Glutamatergic neuron (in vitro differentiated cells): ENCODE data around the gene ZNF346. TPM values are rescaled to one million over a fixed set of nuclear protein-coding genes. Genes with fewer than 3 reads are reported as not detected.

ENCODE experiments used
- DNase-seq: peaks from one replicate; pipeline ENCODE4 v3.0.0; 2022
- H3K27ac Mint-ChIP-seq: one replicate; pipeline ENCODE4 v1.8.0; 2020; ENCODE audit warnings: mild to moderate bottlenecking, mixed read lengths, inconsistent platforms; ENCODE audit not compliant: unreplicated experiment
- H3K27me3 Mint-ChIP-seq: one replicate; pipeline ENCODE4 v1.8.0; 2020; ENCODE audit warnings: mild to moderate bottlenecking, moderate library complexity, mixed read lengths, inconsistent platforms; ENCODE audit not compliant: unreplicated experiment
- H3K36me3 Mint-ChIP-seq: one replicate; pipeline ENCODE4 v1.8.0; 2020; ENCODE audit warnings: mild to moderate bottlenecking, mixed read lengths, inconsistent platforms; ENCODE audit not compliant: unreplicated experiment
- H3K4me1 Mint-ChIP-seq: one replicate; pipeline ENCODE4 v1.8.0; 2020; ENCODE audit warnings: mild to moderate bottlenecking, low read depth, mixed read lengths, inconsistent platforms; ENCODE audit not compliant: unreplicated experiment
- H3K4me3 Mint-ChIP-seq: one replicate; pipeline ENCODE4 v1.8.0; 2020; ENCODE audit warnings: mild to moderate bottlenecking, mixed read lengths, inconsistent platforms; ENCODE audit not compliant: unreplicated experiment
- H3K9me3 Mint-ChIP-seq: one replicate; pipeline ENCODE4 v1.8.0; 2020; ENCODE audit warnings: mild to moderate bottlenecking, moderate library complexity, mixed read lengths, inconsistent platforms; ENCODE audit not compliant: unreplicated experiment
- total RNA-seq: library from RNA; stranded (reverse); fragmentation: NEBNext Ultra II Directional; extraction: Animal tissue kit (Norgen Biotek cat#: 25700); gene quantifications from one replicate; pipeline ENCODE4 v1.2.1, GENCODE V29; 2021; ENCODE audit not compliant: unreplicated experiment
- TF ChIP-seq, protein P1 (sequence below): fragments of 200-600 bp; sonication (generic); IDR thresholded peaks from one replicate; pipeline ENCODE4 v1.5.0; 2021; ENCODE audit not compliant: partially characterized antibody, unreplicated experiment

The ZNF346 gene
- total RNA-seq, 1 donor from 2014 or later = 18.2 TPM

- Mint-ChIP-seq H3K36me3 (peaks cover 2% of the 10 kb centered on the region), H3K27me3 (peaks cover 8% of the 10 kb centered on the region), H3K27ac (no peak overlapping the region), H3K4me3 (no peak overlapping the region), H3K9me3 (peaks cover 5% of the 10 kb centered on the region), H3K4me1 (peaks cover 3% of the 10 kb centered on the region)
- no peak for DNase-seq
- TF ChIP-seq, protein P1, sequence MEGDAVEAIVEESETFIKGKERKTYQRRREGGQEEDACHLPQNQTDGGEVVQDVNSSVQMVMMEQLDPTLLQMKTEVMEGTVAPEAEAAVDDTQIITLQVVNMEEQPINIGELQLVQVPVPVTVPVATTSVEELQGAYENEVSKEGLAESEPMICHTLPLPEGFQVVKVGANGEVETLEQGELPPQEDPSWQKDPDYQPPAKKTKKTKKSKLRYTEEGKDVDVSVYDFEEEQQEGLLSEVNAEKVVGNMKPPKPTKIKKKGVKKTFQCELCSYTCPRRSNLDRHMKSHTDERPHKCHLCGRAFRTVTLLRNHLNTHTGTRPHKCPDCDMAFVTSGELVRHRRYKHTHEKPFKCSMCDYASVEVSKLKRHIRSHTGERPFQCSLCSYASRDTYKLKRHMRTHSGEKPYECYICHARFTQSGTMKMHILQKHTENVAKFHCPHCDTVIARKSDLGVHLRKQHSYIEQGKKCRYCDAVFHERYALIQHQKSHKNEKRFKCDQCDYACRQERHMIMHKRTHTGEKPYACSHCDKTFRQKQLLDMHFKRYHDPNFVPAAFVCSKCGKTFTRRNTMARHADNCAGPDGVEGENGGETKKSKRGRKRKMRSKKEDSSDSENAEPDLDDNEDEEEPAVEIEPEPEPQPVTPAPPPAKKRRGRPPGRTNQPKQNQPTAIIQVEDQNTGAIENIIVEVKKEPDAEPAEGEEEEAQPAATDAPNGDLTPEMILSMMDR = no peak
These were observed 95.0 kb downstream of the ZNF346 start for GRCh38 chr5:177117441-177118045.

DNA sequence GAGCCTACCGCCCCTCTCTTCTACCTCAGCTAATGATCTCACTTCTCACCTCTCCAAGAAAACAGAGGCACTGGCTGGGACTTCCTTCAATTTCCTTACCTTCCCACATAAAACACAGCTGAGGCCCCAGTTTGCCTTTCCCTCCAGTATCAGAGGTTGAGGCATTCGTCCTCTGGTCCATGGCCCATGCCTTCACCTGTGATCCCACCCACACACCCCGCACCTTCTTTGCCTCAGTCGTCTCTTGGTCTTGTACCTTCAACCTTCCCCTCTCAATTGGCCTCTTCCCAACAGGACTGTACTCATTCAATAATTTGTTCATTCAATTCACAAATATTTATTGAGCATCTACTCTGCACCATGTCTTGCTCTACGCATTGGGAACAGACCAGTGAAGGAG is 100.1 kb downstream of the ZNF346 start:
- Mint-ChIP-seq H3K9me3 (no peaks in the 10 kb centered on the region), H3K27me3 (peaks cover 4% of the 10 kb centered on the region), H3K36me3 (peaks cover 5% of the 10 kb centered on the region), H3K4me3 (no peak overlapping the region), H3K27ac (no peak overlapping the region), H3K4me1 (no peaks in the 10 kb centered on the region)
- TF ChIP-seq, protein P1 = no peak
- DNase-seq = no peak

- Mint-ChIP-seq H3K36me3 (peaks cover 5% of the 10 kb centered on the region), H3K27me3 (peaks cover 1% of the 10 kb centered on the region), H3K4me3 (no peak overlapping the region), H3K9me3 (no peaks in the 10 kb centered on the region), H3K4me1 (no peaks in the 10 kb centered on the region), H3K27ac (no peak overlapping the region)
- TF ChIP-seq, protein P1 = no peak
- DNase-seq = no peak
These were observed 101.4 kb downstream of the ZNF346 start for GRCh38 chr5:177123789-177124485.

GRCh38 chr5:177124486-177124991 is 102.0 kb downstream of the ZNF346 start:
- Mint-ChIP-seq H3K9me3 (no peaks in the 10 kb centered on the region), H3K4me3 (no peak overlapping the region), H3K27me3 (peaks cover 3% of the 10 kb centered on the region), H3K27ac (no peak overlapping the region), H3K4me1 (no peaks in the 10 kb centered on the region), H3K36me3 (peaks cover 5% of the 10 kb centered on the region)
- TF ChIP-seq, protein P1 = no peak
- DNase-seq = no peak

GRCh38 chr5:177126771-177127170 is 104.3 kb downstream of the ZNF346 start:
- TF ChIP-seq, protein P1 = no peak
- H3K9me3 Mint-ChIP-seq = peaks cover 5% of the 10 kb centered on the region
- no peak overlapping the region for H3K27ac Mint-ChIP-seq
- H3K4me1 Mint-ChIP-seq = peaks cover 6% of the 10 kb centered on the region
- H3K4me3 Mint-ChIP-seq = no peak overlapping the region
- peaks cover 5% of the 10 kb centered on the region for H3K36me3 Mint-ChIP-seq
- peaks cover 12% of the 10 kb centered on the region for H3K27me3 Mint-ChIP-seq
- no peak for DNase-seq
